ENCODE results near the gene PIP5KL1. TPM values are rescaled to one million over a fixed set of nuclear protein-coding genes. Genes with fewer than 3 reads are reported as not detected.
A peak's percentile ranks its signal among the peaks of the same experiment; 100 is the strongest.

The PIP5KL1 gene
- total RNA-seq, 1 donor from 2014 or later: 2.6 TPM

DNA sequence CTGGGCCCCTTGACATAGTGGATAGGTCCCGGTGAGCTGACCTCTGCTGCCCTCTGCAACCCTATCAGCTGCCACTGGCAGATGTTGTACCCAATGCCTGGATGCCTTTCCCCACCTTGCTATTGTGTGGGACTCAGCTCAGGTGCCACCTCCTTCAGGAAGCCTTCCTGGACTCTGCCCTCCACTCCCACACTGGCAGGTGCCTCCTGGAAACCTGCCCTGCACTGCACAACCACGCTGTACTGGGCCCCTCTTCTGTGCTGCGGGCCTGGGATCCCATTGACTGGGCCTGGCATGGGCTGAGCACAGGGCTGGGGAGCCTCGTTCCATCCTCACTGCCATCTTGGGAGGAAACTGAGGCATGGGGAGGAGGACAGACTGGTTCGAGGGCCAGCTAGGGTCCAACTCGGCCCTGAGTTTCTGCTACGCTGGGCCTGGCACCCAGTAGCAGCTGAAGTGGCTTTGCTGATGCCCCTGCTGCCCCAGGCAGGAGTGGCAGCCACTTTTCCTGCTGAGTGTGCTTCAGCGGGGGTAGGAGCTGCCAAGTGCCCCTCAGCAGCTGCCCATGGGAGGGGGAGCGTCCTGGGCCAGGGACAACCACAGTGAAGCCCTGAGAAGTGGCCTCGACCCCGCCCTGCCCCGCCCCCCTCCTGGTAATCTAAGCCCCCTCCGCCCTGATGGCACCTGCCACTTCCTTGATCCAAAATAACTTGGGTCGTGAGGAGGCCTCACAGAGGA, 54.4 kb downstream of the PIP5KL1 start:
- TF ChIP-seq CTCF (IDR thresholded peaks at IDR 0.05): no peak
- H3K27me3 Mint-ChIP-seq (ENCODE audit: unreplicated experiment): no peaks in the 10 kb centered on the region
- no peak overlapping the region for H3K27ac Mint-ChIP-seq (ENCODE audit: unreplicated experiment)
- DNase-seq (ENCODE audit: extremely low spot score, unreplicated experiment): no peak
- H3K9me3 Mint-ChIP-seq (ENCODE audit: unreplicated experiment): no peaks in the 10 kb centered on the region
- H3K36me3 Mint-ChIP-seq (ENCODE audit: unreplicated experiment): peaks cover 7% of the 10 kb centered on the region
- H3K4me3 Mint-ChIP-seq (ENCODE audit: unreplicated experiment): peak overlapping the region; percentile 78
- H3K4me1 Mint-ChIP-seq (ENCODE audit: unreplicated experiment): peaks cover 29% of the 10 kb centered on the region

DNA sequence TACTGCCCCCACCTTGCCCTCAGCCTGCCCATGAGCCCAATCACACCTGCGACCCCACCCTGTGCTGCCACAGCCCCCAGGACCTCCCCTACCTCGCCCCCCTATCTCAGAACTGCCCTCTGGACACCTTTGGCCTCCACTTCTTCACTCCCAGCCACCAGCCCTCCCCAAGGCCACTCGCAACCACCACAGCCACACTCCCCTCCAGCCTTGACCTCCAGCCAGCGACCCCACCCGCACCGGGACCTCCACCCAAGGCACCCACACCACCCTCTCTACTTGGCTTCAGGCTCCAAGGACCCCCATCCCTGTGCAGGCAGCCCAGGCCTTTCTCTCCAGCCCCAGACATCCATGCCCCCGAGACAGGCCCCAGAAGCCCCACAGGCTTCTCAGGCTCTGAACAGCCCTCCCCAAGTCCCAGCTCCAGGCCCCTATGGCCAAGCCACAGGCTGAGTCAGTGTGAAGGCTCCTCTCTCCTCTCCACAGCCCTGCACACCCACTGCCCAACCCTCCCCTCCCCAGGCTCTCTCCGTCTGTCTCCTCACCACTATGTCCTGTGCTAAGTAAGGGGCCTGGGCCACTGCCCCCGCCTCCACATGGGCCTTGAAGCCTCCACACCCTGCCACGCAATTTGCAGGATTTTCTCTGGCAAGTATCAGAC, 55.1 kb downstream of the PIP5KL1 start:
- no peak for TF ChIP-seq CTCF (IDR thresholded peaks at IDR 0.05)
- DNase-seq (ENCODE audit: extremely low spot score, unreplicated experiment): no peak
- Mint-ChIP-seq H3K4me3 (ENCODE audit: unreplicated experiment) (peak overlapping the region; percentile 26), H3K4me1 (ENCODE audit: unreplicated experiment) (peaks cover 29% of the 10 kb centered on the region), H3K27ac (ENCODE audit: unreplicated experiment) (peak overlapping the region; percentile 65), H3K9me3 (ENCODE audit: unreplicated experiment) (no peaks in the 10 kb centered on the region), H3K27me3 (ENCODE audit: unreplicated experiment) (no peaks in the 10 kb centered on the region), H3K36me3 (ENCODE audit: unreplicated experiment) (peaks cover 7% of the 10 kb centered on the region)

DNA sequence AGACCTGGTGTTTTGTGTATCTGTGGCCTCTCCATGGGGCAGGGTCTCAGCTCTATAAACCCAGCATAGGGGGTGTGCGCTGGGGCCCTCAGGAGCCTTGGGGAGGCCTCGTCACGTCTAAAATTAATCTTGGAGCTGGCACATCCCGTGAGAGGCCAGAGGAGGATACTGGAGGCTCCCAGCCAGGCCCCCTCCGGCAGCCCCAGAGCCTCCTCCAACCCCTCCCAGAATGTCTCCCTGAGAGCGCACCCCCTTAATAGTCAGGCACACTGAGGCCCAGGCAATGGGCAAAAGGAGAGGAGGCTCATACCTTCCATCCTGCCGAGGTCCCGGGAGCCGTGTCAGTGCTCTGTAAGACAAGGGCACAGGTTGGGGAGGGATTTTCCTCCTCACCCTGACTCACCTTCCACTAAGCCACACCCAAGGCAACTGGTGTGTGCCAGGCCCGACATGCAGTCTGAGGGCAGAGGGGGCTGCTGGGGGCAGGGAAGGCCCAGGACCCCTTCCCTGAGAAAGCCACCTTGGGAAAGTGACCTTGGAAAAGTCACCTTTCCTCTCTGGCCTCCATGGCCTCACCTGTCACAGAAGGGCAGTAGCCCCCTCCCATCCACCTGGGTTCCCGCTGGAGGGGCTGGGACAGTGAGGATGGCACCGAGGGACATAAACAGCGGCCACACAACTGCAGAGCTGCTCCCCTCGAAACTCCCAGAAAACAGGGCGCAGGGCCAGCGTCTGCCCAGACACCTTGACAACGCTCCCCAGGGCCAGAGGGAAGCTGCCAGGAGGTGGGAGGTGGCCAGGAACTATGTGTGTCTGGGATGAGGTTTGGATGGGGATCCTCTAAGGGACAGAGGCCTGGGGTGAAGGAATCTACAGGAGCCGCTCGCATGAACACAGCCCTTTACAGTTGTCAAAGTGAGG, 56.0 kb downstream of the PIP5KL1 start:
- Mint-ChIP-seq H3K27me3 (ENCODE audit: unreplicated experiment) (no peaks in the 10 kb centered on the region), H3K36me3 (ENCODE audit: unreplicated experiment) (peaks cover 7% of the 10 kb centered on the region), H3K27ac (ENCODE audit: unreplicated experiment) (peak overlapping the region; percentile 56), H3K4me1 (ENCODE audit: unreplicated experiment) (peaks cover 29% of the 10 kb centered on the region), H3K9me3 (ENCODE audit: unreplicated experiment) (no peaks in the 10 kb centered on the region), H3K4me3 (ENCODE audit: unreplicated experiment) (no peak overlapping the region)
- TF ChIP-seq CTCF (IDR thresholded peaks at IDR 0.05): no peak
- DNase-seq (ENCODE audit: extremely low spot score, unreplicated experiment): no peak

DNA sequence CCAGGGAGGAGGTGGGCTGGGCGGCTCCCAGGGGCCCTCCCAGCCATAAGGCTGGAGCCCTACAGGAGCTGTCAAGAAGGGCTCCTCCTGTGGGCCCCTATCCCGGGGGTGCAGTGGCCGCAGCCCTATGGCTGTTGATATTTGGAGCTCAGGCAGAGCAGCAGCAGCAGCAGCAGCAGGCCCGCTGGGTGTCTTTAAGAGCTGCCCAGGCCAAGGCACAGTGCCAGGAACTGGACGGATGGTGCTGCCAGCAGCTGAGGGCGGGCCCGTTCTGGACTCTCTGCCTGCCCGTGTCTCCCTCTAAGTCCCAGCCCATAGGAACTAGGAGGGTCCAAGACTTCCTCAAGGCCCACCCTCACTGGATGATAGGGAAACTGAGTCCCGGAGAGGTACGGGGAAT, 56.7 kb downstream of the PIP5KL1 start:
- Mint-ChIP-seq H3K36me3 (ENCODE audit: unreplicated experiment) (peaks cover 7% of the 10 kb centered on the region), H3K4me3 (ENCODE audit: unreplicated experiment) (no peak overlapping the region), H3K27ac (ENCODE audit: unreplicated experiment) (peak overlapping the region; percentile 56), H3K9me3 (ENCODE audit: unreplicated experiment) (no peaks in the 10 kb centered on the region), H3K27me3 (ENCODE audit: unreplicated experiment) (no peaks in the 10 kb centered on the region), H3K4me1 (ENCODE audit: unreplicated experiment) (peaks cover 29% of the 10 kb centered on the region)
- no peak for TF ChIP-seq CTCF (IDR thresholded peaks at IDR 0.05)
- DNase-seq (ENCODE audit: extremely low spot score, unreplicated experiment): no peak
